HepG2 (cell line): ENCODE results near the gene BCKDHA. TPM values are rescaled to one million over a fixed set of nuclear protein-coding genes. Genes with fewer than 3 reads are reported as not detected.

Source experiments
- ATF4 ChIP-seq, 2 experiments: fragments of 450-650 bp in 1 of 2; sonication (generic) in 1 of 2; formaldehyde crosslinking; IDR thresholded peaks; 2 replicates each; pipeline versions ENCODE4 v1.5.0 to v1.8.0; 2020 to 2022; ENCODE audit warnings: mild to moderate bottlenecking in 1 of 2, missing genetic modification reagents in 1 of 2
- ATF7 ChIP-seq, 2 experiments: fragments of 450-650 bp in 1 of 2; sonication (generic) in 1 of 2; formaldehyde crosslinking in 1 of 2; IDR thresholded peaks; 2 replicates each; pipeline versions ENCODE4 v1.4.0 to v1.6.1; 2016 to 2020; ENCODE audit warnings: antibody characterized with exemption in 1 of 2, mild to moderate bottlenecking in 1 of 2, missing genetic modification reagents in 1 of 2
- BCL3 ChIP-seq: sonication (generic); formaldehyde crosslinking; IDR thresholded peaks from 2 replicates; pipeline ENCODE4 v1.5.1; 2020; ENCODE audit warnings: mild to moderate bottlenecking, missing genetic modification reagents, moderate library complexity
- E2F5 ChIP-seq: sonication (generic); formaldehyde crosslinking; conservative IDR thresholded peaks from 2 replicates; pipeline ENCODE4 v1.4.0; 2020; ENCODE audit warnings: missing genetic modification reagents
- HHEX ChIP-seq: IDR thresholded peaks from 2 replicates; pipeline ENCODE4 v1.6.1; 2016; ENCODE audit warnings: control low read depth
- KAT2B ChIP-seq: fragments of 150-350 bp; IDR thresholded peaks from 2 replicates; pipeline ENCODE4 v1.6.1; 2014; ENCODE audit warnings: low read depth, low read length, borderline replicate concordance
- KLF11 ChIP-seq: IDR thresholded peaks from 2 replicates; pipeline ENCODE4 v1.6.1; 2016; ENCODE audit warnings: missing compliant biosample characterization
- MAFF ChIP-seq: IDR thresholded peaks from 2 replicates; pipeline ENCODE4 v1.6.1; 2011; ENCODE audit warnings: low read depth, low read length, improper control_type of control experiment
- SRSF1 ChIP-seq: fragments of 200-400 bp; formaldehyde crosslinking; optimal IDR thresholded peaks from 2 replicates; pipeline ENCODE3; 2017; ENCODE audit warnings: mild to moderate bottlenecking, low read depth, low read length, moderate library complexity
- ZNF17 ChIP-seq: sonication (generic); formaldehyde crosslinking; IDR thresholded peaks from 2 replicates; pipeline ENCODE4 v1.5.0; 2020; ENCODE audit warnings: mild to moderate bottlenecking, missing genetic modification reagents
- ZNF253 ChIP-seq: sonication (generic); formaldehyde crosslinking; IDR thresholded peaks from 2 replicates; pipeline ENCODE4 v1.8.0; 2022; ENCODE audit warnings: mild to moderate bottlenecking, missing genetic modification reagents, borderline replicate concordance
- ZNF274 ChIP-seq: sonication (generic); formaldehyde crosslinking; IDR thresholded peaks from 2 replicates; pipeline ENCODE4 v1.5.1; 2020; ENCODE audit warnings: mild to moderate bottlenecking, missing genetic modification reagents
- ZNF317 ChIP-seq: sonication (generic); formaldehyde crosslinking; IDR thresholded peaks from 2 replicates; pipeline ENCODE4 v1.5.0; 2020; ENCODE audit warnings: mild to moderate bottlenecking, missing genetic modification reagents
- ZNF432 ChIP-seq: sonication (generic); formaldehyde crosslinking; IDR thresholded peaks from 2 replicates; pipeline ENCODE4 v1.5.0; 2020; ENCODE audit warnings: missing genetic modification reagents, mild to moderate bottlenecking, borderline replicate concordance
- ZNF441 ChIP-seq: sonication (generic); formaldehyde crosslinking; IDR thresholded peaks from 2 replicates; pipeline ENCODE4 v1.7.0; 2021; ENCODE audit warnings: missing genetic modification reagents, borderline replicate concordance
- ZNF543 ChIP-seq: sonication (generic); formaldehyde crosslinking; IDR thresholded peaks from 2 replicates; pipeline ENCODE4 v1.4.0; 2020; ENCODE audit warnings: mild to moderate bottlenecking, missing genetic modification reagents
- ZNF609 ChIP-seq: sonication (generic); formaldehyde crosslinking; IDR thresholded peaks from 2 replicates; pipeline ENCODE4 v1.4.0; 2020; ENCODE audit warnings: mild to moderate bottlenecking, missing genetic modification reagents, borderline replicate concordance
- ZNF749 ChIP-seq: sonication (generic); formaldehyde crosslinking; IDR thresholded peaks from 2 replicates; pipeline ENCODE4 v1.8.0; 2022; ENCODE audit warnings: mild to moderate bottlenecking, missing genetic modification reagents, moderate library complexity, borderline replicate concordance
- polyA plus RNA-seq, 8 experiments: library from polyadenylated mRNA; depleted of rRNA in 3 of 8; stranded (reverse) in 7 of 8; unstranded in 1 of 8; fragments of >200 nt; fragmentation: Illumina TruSeq in 4 of 8; extraction: Trizol in 4 of 8; gene quantifications; 2 replicates each; pipeline versions ENCODE4 v1.2.1 to v1.2.3, GENCODE V29; 2011 to 2016; ENCODE audit warnings: low read depth in 4 of 8, missing spikeins in 1 of 8, mixed read lengths in 1 of 8; ENCODE audit not compliant: insufficient read depth in 1 of 8
- total RNA-seq, 5 experiments: library from RNA; depleted of rRNA; stranded (reverse); fragments of >200 nt; fragmentation: Illumina TruSeq; extraction: Trizol; gene quantifications; 2 replicates each; pipeline ENCODE4 v1.2.3, GENCODE V29; 2016; ENCODE audit warnings: low read depth in 1 of 5

BCKDHA gene
- total and polyA plus RNA-seq, 2 of the 13 experiments (the other 11 are each of a cell fraction or from before 2014, with no cell fraction given) = 11.8 to 31.5 TPM

GRCh38 chr19:41352609-41353465 is 44.8 kb upstream of the BCKDHA start (continued):
- TF ChIP-seq MAFF (no peak), HHEX (CRISPR knock-in tag) (no peak), KLF11 (no peak), ATF7 (IDR thresholded peaks at IDR 0.05) (no peak), ATF7 (CRISPR knock-in tag; IDR thresholded peaks at IDR 0.05) (no peak), ATF4 (CRISPR knock-in tag; IDR thresholded peaks at IDR 0.05) (no peak; a peak in 1 of 4 replicates), ZNF543 (no peak), ZNF432 (CRISPR knock-in tag) (no peak), KAT2B (no peak), ZNF609 (no peak), BCL3 (no peak), E2F5 (CRISPR knock-in tag) (no peak), ZNF274 (CRISPR knock-in tag) (no peak), SRSF1 (no peak), ZNF317 (CRISPR knock-in tag) (no peak), ZNF253 (CRISPR knock-in tag) (no peak), ZNF441 (0 out of 2 replicates have a peak, but pooled peaks have one; percentile 21), ZNF17 (CRISPR knock-in tag) (no peak), ZNF749 (CRISPR knock-in tag) (no peak)
